Lower lobe of right lung (tissue), 2 donors: ENCODE data around the gene TIAL1. TPM values are rescaled to one million over a fixed set of nuclear protein-coding genes. Genes with fewer than 3 reads are reported as not detected.
A peak's percentile ranks its signal among the peaks of the same experiment; 100 is the strongest.

Experiments used
- ATAC-seq, 2 donors: fragments of 200-7000 bp; cut with Tn5 transposase; one replicate each; pipeline ENCODE4 v1.9.1; 2020 to 2022; ENCODE audit warnings: mild to moderate bottlenecking in 2 of 2, moderate library complexity in 2 of 2
- DNase-seq: peaks from one replicate; pipeline ENCODE4 v3.0.0-alpha.2; 2020
- H3K27ac ChIP-seq: fragments of 200-600 bp; one replicate; pipeline ENCODE4 v1.8.0; 2022
- H3K27me3 ChIP-seq: fragments of 200-600 bp; one replicate; pipeline ENCODE4 v1.8.0; 2022; ENCODE audit warnings: low read depth
- H3K36me3 ChIP-seq: fragments of 200-600 bp; one replicate; pipeline ENCODE4 v1.8.0; 2022; ENCODE audit warnings: mild to moderate bottlenecking
- H3K4me1 ChIP-seq: fragments of 200-600 bp; one replicate; pipeline ENCODE4 v1.8.0; 2022
- H3K4me3 ChIP-seq: fragments of 200-600 bp; one replicate; pipeline ENCODE4 v1.8.0; 2022; ENCODE audit warnings: mild to moderate bottlenecking
- H3K9me3 ChIP-seq: fragments of 200-600 bp; one replicate; pipeline ENCODE4 v1.8.0; 2022
- CTCF ChIP-seq: fragments of 200-600 bp; IDR thresholded peaks from one replicate; pipeline ENCODE4 v1.8.0; 2022; ENCODE audit warnings: antibody characterized with exemption, mild to moderate bottlenecking
- intact Hi-C: fragments of 100-400 bp; cut with DNase I; formaldehyde crosslinking; loops from one replicate; pipeline ENCODE4 v1.11.0; 2022
- total RNA-seq: library from RNA; stranded (reverse); fragmentation: NEBNext Ultra II Directional; extraction: Animal tissue kit (Norgen Biotek cat#: 25700); gene quantifications from one replicate; pipeline ENCODE4 v1.2.1, GENCODE V29; 2021
- donor health status: DM: no; HTN: yes; CAD: no; lungs with severe emphysema.

TIAL1 gene
- total RNA-seq, 1 donor from 2014 or later: 99.0 TPM

- no peaks in the 10 kb centered on the region for H3K9me3 ChIP-seq
- no peak for DNase-seq
- ATAC-seq: no peak
- no peak overlapping the region for H3K4me3 ChIP-seq
- H3K27ac ChIP-seq: no peak overlapping the region
- TF ChIP-seq CTCF: no peak
- H3K36me3 ChIP-seq: peaks cover 13% of the 10 kb centered on the region
- intact Hi-C loops: no loop called here
- H3K4me1 ChIP-seq: peaks cover under 1% of the 10 kb centered on the region
- no peaks in the 10 kb centered on the region for H3K27me3 ChIP-seq
These were observed 70.6 kb downstream of the TIAL1 start for GRCh38 chr10:119526149-119526548.

- Histone ChIP-seq H3K4me1 (no peaks in the 10 kb centered on the region), H3K4me3 (no peak overlapping the region), H3K27me3 (no peaks in the 10 kb centered on the region), H3K9me3 (no peaks in the 10 kb centered on the region), H3K36me3 (peaks cover 13% of the 10 kb centered on the region), H3K27ac (no peak overlapping the region)
- intact Hi-C loops: no loop called here
- no peak for TF ChIP-seq CTCF
- DNase-seq: no peak
- ATAC-seq: no peak
These were observed 71.6 kb downstream of the TIAL1 start for GRCh38 chr10:119525116-119525515.

GRCh38 chr10:119524720-119525070, 72.1 kb downstream of the TIAL1 start:
- H3K4me3 ChIP-seq: no peak overlapping the region
- no peak for TF ChIP-seq CTCF
- ATAC-seq (no peak), DNase-seq (no peak)
- no peak overlapping the region for H3K27ac ChIP-seq
- H3K36me3 ChIP-seq: peaks cover 13% of the 10 kb centered on the region
- no peaks in the 10 kb centered on the region for H3K9me3 ChIP-seq
- no peaks in the 10 kb centered on the region for H3K27me3 ChIP-seq
- no peaks in the 10 kb centered on the region for H3K4me1 ChIP-seq
- intact Hi-C loops: no loop called here

GRCh38 chr10:119523895-119524719, 72.7 kb downstream of the TIAL1 start:
- no peak overlapping the region for H3K27ac ChIP-seq
- no peaks in the 10 kb centered on the region for H3K9me3 ChIP-seq
- DNase-seq (no peak), ATAC-seq (peak in 1 of 2 donors; percentile 15)
- intact Hi-C loops: no loop called here
- H3K4me3 ChIP-seq: no peak overlapping the region
- peaks cover 13% of the 10 kb centered on the region for H3K36me3 ChIP-seq
- TF ChIP-seq CTCF: no peak
- no peaks in the 10 kb centered on the region for H3K27me3 ChIP-seq
- no peaks in the 10 kb centered on the region for H3K4me1 ChIP-seq

Other genes with a start within 250 kb of the TIAL1 start
- 47.3 TPM for gene RGS10, start 54.2 kb downstream of the TIAL1 start, total RNA-seq
- 30.2 TPM for gene BAG3, start 54.4 kb upstream of the TIAL1 start, total RNA-seq
- 16.0 TPM for gene INPP5F, start 129.1 kb upstream of the TIAL1 start, total RNA-seq